A549 (cell line): ENCODE data around the gene IPO9.

Source experiments
- CHD2 ChIP-seq: fragments of 150-350 bp; IDR thresholded peaks from 2 replicates; pipeline ENCODE4 v1.6.1; 2014; ENCODE audit warnings: low read length; ENCODE audit not compliant: partially characterized antibody
- EHMT2 ChIP-seq: fragments of 200-600 bp; sonication (generic); IDR thresholded peaks from 2 replicates; pipeline ENCODE4 v1.6.1; 2016; ENCODE audit warnings: antibody characterized with exemption, low read depth, mild to moderate bottlenecking, moderate library complexity
- EP300 ChIP-seq, 2 experiments: fragments of >200 bp; sonication (Bioruptor Twin); formaldehyde crosslinking; IDR thresholded peaks; 2 replicates in 1 of 2; 3 replicates in 1 of 2; pipeline ENCODE4 v1.6.1; 2016 to 2017
- GATA3 ChIP-seq: IDR thresholded peaks from 2 replicates; pipeline ENCODE4 v1.6.1; 2012; ENCODE audit warnings: borderline replicate concordance
- KDM1A ChIP-seq: fragments of 200-600 bp; sonication (generic); IDR thresholded peaks from 2 replicates; pipeline ENCODE4 v1.6.1; 2016; ENCODE audit warnings: low read depth, mild to moderate bottlenecking
- MYC ChIP-seq: IDR thresholded peaks from 2 replicates; pipeline ENCODE4 v1.6.1; 2012; ENCODE audit warnings: mild to moderate bottlenecking, inconsistent platforms, low read length, improper control_type of control experiment, borderline replicate concordance
- TF ChIP-seq, protein P1 (sequence below): fragments of >200 bp; sonication (Bioruptor Twin); formaldehyde crosslinking; IDR thresholded peaks from 3 replicates; pipeline ENCODE4 v1.5.1; 2016
- TF ChIP-seq, protein P2 (sequence below): fragments of 200-600 bp; sonication (generic); IDR thresholded peaks from 2 replicates; pipeline ENCODE4 v1.6.1; 2016; ENCODE audit warnings: antibody characterized with exemption, mild to moderate bottlenecking, moderate library complexity
- TF ChIP-seq, protein P3 (sequence below): fragments of 450-650 bp; IDR thresholded peaks from 2 replicates; pipeline ENCODE4 v1.6.1; 2014; ENCODE audit warnings: antibody characterized with exemption
- TF ChIP-seq, protein P4 (sequence below): IDR thresholded peaks from 2 replicates; pipeline ENCODE4 v1.6.1; 2012

DNA sequence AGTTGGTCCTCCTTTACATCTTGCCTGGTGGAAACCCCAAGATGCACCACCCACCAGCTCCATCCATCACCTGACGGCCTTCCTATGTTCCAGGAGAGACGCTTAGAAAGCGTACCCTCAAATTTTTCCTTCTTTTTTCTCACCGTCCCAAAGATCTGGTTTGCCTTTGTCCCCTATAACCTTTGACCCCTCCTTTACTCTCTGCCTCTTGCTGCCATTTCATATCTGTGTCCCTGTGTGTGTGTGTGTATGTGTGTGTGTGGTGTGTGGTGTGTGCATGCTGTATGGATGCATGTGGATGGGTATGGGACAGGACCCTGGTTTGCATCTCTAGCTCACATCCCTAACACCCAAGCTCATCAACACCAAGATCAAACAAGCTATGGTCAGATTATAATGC, 22.2 kb upstream of the IPO9 start:
- TF ChIP-seq, protein P1, sequence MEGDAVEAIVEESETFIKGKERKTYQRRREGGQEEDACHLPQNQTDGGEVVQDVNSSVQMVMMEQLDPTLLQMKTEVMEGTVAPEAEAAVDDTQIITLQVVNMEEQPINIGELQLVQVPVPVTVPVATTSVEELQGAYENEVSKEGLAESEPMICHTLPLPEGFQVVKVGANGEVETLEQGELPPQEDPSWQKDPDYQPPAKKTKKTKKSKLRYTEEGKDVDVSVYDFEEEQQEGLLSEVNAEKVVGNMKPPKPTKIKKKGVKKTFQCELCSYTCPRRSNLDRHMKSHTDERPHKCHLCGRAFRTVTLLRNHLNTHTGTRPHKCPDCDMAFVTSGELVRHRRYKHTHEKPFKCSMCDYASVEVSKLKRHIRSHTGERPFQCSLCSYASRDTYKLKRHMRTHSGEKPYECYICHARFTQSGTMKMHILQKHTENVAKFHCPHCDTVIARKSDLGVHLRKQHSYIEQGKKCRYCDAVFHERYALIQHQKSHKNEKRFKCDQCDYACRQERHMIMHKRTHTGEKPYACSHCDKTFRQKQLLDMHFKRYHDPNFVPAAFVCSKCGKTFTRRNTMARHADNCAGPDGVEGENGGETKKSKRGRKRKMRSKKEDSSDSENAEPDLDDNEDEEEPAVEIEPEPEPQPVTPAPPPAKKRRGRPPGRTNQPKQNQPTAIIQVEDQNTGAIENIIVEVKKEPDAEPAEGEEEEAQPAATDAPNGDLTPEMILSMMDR: no peak
- TF ChIP-seq MYC (no peak), CHD2 (no peak), EP300 (IDR thresholded peaks at IDR 0.05) (no peak), EHMT2 (no peak), KDM1A (no peak), GATA3 (no peak)
- TF ChIP-seq, protein P2, sequence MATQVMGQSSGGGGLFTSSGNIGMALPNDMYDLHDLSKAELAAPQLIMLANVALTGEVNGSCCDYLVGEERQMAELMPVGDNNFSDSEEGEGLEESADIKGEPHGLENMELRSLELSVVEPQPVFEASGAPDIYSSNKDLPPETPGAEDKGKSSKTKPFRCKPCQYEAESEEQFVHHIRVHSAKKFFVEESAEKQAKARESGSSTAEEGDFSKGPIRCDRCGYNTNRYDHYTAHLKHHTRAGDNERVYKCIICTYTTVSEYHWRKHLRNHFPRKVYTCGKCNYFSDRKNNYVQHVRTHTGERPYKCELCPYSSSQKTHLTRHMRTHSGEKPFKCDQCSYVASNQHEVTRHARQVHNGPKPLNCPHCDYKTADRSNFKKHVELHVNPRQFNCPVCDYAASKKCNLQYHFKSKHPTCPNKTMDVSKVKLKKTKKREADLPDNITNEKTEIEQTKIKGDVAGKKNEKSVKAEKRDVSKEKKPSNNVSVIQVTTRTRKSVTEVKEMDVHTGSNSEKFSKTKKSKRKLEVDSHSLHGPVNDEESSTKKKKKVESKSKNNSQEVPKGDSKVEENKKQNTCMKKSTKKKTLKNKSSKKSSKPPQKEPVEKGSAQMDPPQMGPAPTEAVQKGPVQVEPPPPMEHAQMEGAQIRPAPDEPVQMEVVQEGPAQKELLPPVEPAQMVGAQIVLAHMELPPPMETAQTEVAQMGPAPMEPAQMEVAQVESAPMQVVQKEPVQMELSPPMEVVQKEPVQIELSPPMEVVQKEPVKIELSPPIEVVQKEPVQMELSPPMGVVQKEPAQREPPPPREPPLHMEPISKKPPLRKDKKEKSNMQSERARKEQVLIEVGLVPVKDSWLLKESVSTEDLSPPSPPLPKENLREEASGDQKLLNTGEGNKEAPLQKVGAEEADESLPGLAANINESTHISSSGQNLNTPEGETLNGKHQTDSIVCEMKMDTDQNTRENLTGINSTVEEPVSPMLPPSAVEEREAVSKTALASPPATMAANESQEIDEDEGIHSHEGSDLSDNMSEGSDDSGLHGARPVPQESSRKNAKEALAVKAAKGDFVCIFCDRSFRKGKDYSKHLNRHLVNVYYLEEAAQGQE: no peak
- TF ChIP-seq, protein P3, sequence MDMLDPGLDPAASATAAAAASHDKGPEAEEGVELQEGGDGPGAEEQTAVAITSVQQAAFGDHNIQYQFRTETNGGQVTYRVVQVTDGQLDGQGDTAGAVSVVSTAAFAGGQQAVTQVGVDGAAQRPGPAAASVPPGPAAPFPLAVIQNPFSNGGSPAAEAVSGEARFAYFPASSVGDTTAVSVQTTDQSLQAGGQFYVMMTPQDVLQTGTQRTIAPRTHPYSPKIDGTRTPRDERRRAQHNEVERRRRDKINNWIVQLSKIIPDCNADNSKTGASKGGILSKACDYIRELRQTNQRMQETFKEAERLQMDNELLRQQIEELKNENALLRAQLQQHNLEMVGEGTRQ: no peak
- TF ChIP-seq, protein P4, sequence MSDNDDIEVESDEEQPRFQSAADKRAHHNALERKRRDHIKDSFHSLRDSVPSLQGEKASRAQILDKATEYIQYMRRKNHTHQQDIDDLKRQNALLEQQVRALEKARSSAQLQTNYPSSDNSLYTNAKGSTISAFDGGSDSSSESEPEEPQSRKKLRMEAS: no peak
